H9 (cell line): ENCODE data around the gene SIT1. TPM values are rescaled to one million over a fixed set of nuclear protein-coding genes. Genes with fewer than 3 reads are reported as not detected.

ENCODE experiments used
- DNase-seq: peaks from one replicate; pipeline ENCODE4 v3.0.0-alpha.2; 2017
- H2AFZ ChIP-seq: one replicate; pipeline ENCODE4 v1.6.1; 2013; ENCODE audit warnings: mild to moderate bottlenecking, low read length, control low read depth, moderate library complexity
- H2AK5ac ChIP-seq: 2 replicates; pipeline ENCODE4 v1.6.1; 2013; ENCODE audit warnings: low read length, control low read depth, mixed read lengths; ENCODE audit not compliant: insufficient read length
- H2BK120ac ChIP-seq: one replicate; pipeline ENCODE4 v1.6.1; 2013; ENCODE audit warnings: low read depth, mild to moderate bottlenecking, low read length, control low read depth, inconsistent platforms; ENCODE audit not compliant: poor library complexity, severe bottlenecking
- H2BK12ac ChIP-seq: 2 replicates; pipeline ENCODE4 v1.6.1; 2013; ENCODE audit warnings: low read length, control low read depth, mixed read lengths, low read depth; ENCODE audit not compliant: insufficient read length
- H2BK15ac ChIP-seq: 2 replicates; pipeline ENCODE4 v1.6.1; 2013; ENCODE audit warnings: low read depth, low read length, control low read depth
- H2BK20ac ChIP-seq: one replicate; pipeline ENCODE4 v1.6.1; 2013; ENCODE audit warnings: low read depth, mild to moderate bottlenecking, low read length, control low read depth, inconsistent platforms; ENCODE audit not compliant: poor library complexity, severe bottlenecking
- H2BK5ac ChIP-seq: 2 replicates; pipeline ENCODE4 v1.6.1; 2013; ENCODE audit warnings: low read length, control low read depth, mixed read lengths; ENCODE audit not compliant: insufficient read length
- H3K14ac ChIP-seq: 2 replicates; pipeline ENCODE4 v1.6.1; 2013; ENCODE audit warnings: low read length, control low read depth; ENCODE audit not compliant: insufficient read depth
- H3K18ac ChIP-seq: 2 replicates; pipeline ENCODE4 v1.6.1; 2013; ENCODE audit warnings: low read depth, mild to moderate bottlenecking, mixed read lengths, low read length, control low read depth; ENCODE audit not compliant: insufficient read length
- H3K23ac ChIP-seq: 2 replicates; pipeline ENCODE4 v1.6.1; 2013; ENCODE audit warnings: low read length, control low read depth, mixed read lengths, low read depth; ENCODE audit not compliant: insufficient read length
- H3K23me2 ChIP-seq: 2 replicates; pipeline ENCODE4 v1.6.1; 2013; ENCODE audit warnings: low read depth, mild to moderate bottlenecking, mixed read lengths, low read length, control low read depth; ENCODE audit not compliant: insufficient read length, poor library complexity, severe bottlenecking
- H3K27ac ChIP-seq: 2 replicates; pipeline ENCODE4 v1.5.1; 2013; ENCODE audit warnings: low read length, control low read depth, mixed read lengths, low read depth; ENCODE audit not compliant: insufficient read length
- H3K27me3 ChIP-seq: 2 replicates; pipeline ENCODE4 v1.6.1; 2013; ENCODE audit warnings: low read length, control low read depth, inconsistent platforms; ENCODE audit not compliant: insufficient read depth
- H3K4ac ChIP-seq: 2 replicates; pipeline ENCODE4 v1.6.1; 2013; ENCODE audit warnings: low read depth, mild to moderate bottlenecking, control low read depth, inconsistent platforms, low read length, moderate library complexity
- H3K4me1 ChIP-seq: 2 replicates; pipeline ENCODE4 v1.6.1; 2013; ENCODE audit warnings: low read length, control low read depth, inconsistent platforms; ENCODE audit not compliant: insufficient read depth
- H3K4me2 ChIP-seq: 2 replicates; pipeline ENCODE4 v1.6.1; 2013; ENCODE audit warnings: low read length, control low read depth, mixed read lengths; ENCODE audit not compliant: insufficient read length, insufficient read depth
- H3K56ac ChIP-seq: 2 replicates; pipeline ENCODE4 v1.6.1; 2013; ENCODE audit warnings: low read depth, mild to moderate bottlenecking, mixed read lengths, low read length, control low read depth; ENCODE audit not compliant: insufficient read length
- H3K79me1 ChIP-seq: 2 replicates; pipeline ENCODE4 v1.6.1; 2013; ENCODE audit warnings: low read depth, mild to moderate bottlenecking, moderate library complexity, low read length, control low read depth, inconsistent platforms; ENCODE audit not compliant: insufficient read depth, poor library complexity, severe bottlenecking
- H3K79me2 ChIP-seq: 2 replicates; pipeline ENCODE4 v1.6.1; 2013; ENCODE audit warnings: low read length, control low read depth, inconsistent platforms; ENCODE audit not compliant: insufficient read depth
- H3K9ac ChIP-seq: 2 replicates; pipeline ENCODE4 v1.6.1; 2013; ENCODE audit warnings: low read length, control low read depth, mixed read lengths; ENCODE audit not compliant: insufficient read length; ENCODE audit errors: extremely low read depth
- H3K9me3 ChIP-seq: one replicate; pipeline ENCODE4 v1.6.1; 2013; ENCODE audit warnings: low read depth, low read length, inconsistent platforms; ENCODE audit not compliant: control insufficient read depth
- H3T11ph ChIP-seq: one replicate; pipeline ENCODE4 v1.6.1; 2013; ENCODE audit warnings: mild to moderate bottlenecking, low read length, control low read depth, inconsistent platforms
- H4K20me1 ChIP-seq: one replicate; pipeline ENCODE4 v1.6.1; 2013; ENCODE audit not compliant: control insufficient read depth, insufficient read length, insufficient read depth
- H4K5ac ChIP-seq: 2 replicates; pipeline ENCODE4 v1.6.1; 2013; ENCODE audit warnings: low read depth, mild to moderate bottlenecking, mixed read lengths, low read length, control low read depth; ENCODE audit not compliant: insufficient read length
- H4K8ac ChIP-seq: replicated peaks from 2 replicates; pipeline ENCODE4 v1.6.1; 2013; ENCODE audit warnings: low read length, control low read depth, mixed read lengths, low read depth; ENCODE audit not compliant: insufficient read length
- H4K91ac ChIP-seq: 2 replicates; pipeline ENCODE4 v1.6.1; 2013; ENCODE audit warnings: low read depth, mild to moderate bottlenecking, moderate library complexity, mixed read lengths, low read length, control low read depth; ENCODE audit not compliant: insufficient read length
- H3K27ac Mint-ChIP-seq, 3 experiments: 2 replicates in 2 of 3; 3 replicates in 1 of 3; pipeline ENCODE4 v1.8.0; 2020 to 2021; ENCODE audit warnings: mixed read lengths in 3 of 3, mild to moderate bottlenecking in 1 of 3, moderate library complexity in 1 of 3
- H3K27me3 Mint-ChIP-seq: 2 replicates; pipeline ENCODE4 v1.8.0; 2021; ENCODE audit warnings: low read depth, mild to moderate bottlenecking, moderate library complexity, mixed read lengths
- H3K36me3 Mint-ChIP-seq, 3 experiments: 2 replicates in 2 of 3; 3 replicates in 1 of 3; pipeline ENCODE4 v1.8.0; 2020 to 2021; ENCODE audit warnings: low read depth in 3 of 3, mixed read lengths in 3 of 3; ENCODE audit not compliant: insufficient read depth in 1 of 3
- H3K4me1 Mint-ChIP-seq, 2 experiments: 2 replicates each; pipeline ENCODE4 v1.8.0; 2020; ENCODE audit warnings: mixed read lengths in 2 of 2
- H3K4me3 Mint-ChIP-seq, 2 experiments: 2 replicates in 1 of 2; 3 replicates in 1 of 2; pipeline ENCODE4 v1.8.0; 2020 to 2021; ENCODE audit warnings: mild to moderate bottlenecking in 2 of 2, mixed read lengths in 2 of 2, moderate library complexity in 1 of 2
- H3K9me3 Mint-ChIP-seq, 2 experiments: 2 replicates in 1 of 2; 3 replicates in 1 of 2; pipeline ENCODE4 v1.8.0; 2020; ENCODE audit warnings: mild to moderate bottlenecking in 2 of 2, mixed read lengths in 2 of 2, moderate library complexity in 1 of 2
- CTCF ChIP-seq: fragments of 200-600 bp; sonication (generic); conservative IDR thresholded peaks from 3 replicates; pipeline ENCODE4 v1.8.0; 2021; ENCODE audit warnings: antibody characterized with exemption, mild to moderate bottlenecking
- WGBS: extraction: QIAGEN DNeasy Blood & Tissue Kit; methylation state at CpG from one replicate; pipeline ENCODE4 v1.1.7; 2013; ENCODE audit warnings: missing lambda C conversion rate, low lambda C conversion rate, mixed read lengths; ENCODE audit not compliant: insufficient read length; ENCODE audit errors: extremely low coverage; 5-methylcytosine and 5-hydroxymethylcytosine counted together
- total RNA-seq: library from RNA; stranded (reverse); gene quantifications from 2 replicates; pipeline ENCODE4 v1.2.1, GENCODE V29; 2021

SIT1 gene
- total RNA-seq, 1 experiment from 2014 or later, result 1.6 TPM

- Histone ChIP-seq H3K9me3 (no peaks in the 10 kb centered on the region), H4K91ac (no peak overlapping the region), H3T11ph (no peak overlapping the region), H3K18ac (no peak overlapping the region), H2AFZ (no peak overlapping the region), H3K14ac (no peak overlapping the region), H2BK120ac (no peak overlapping the region), H2BK15ac (no peak overlapping the region), H2BK12ac (no peak overlapping the region), H3K4me2 (no peak overlapping the region), H3K27me3 (no peaks in the 10 kb centered on the region), H4K5ac (no peak overlapping the region), H2BK5ac (no peak overlapping the region), H3K4me1 (no peaks in the 10 kb centered on the region; the same call in 1 of the 2 replicates), H4K8ac (no peak overlapping the region), H3K79me1 (no peaks in the 10 kb centered on the region), H3K9ac (no peak overlapping the region), H3K27ac (no peak overlapping the region), H3K79me2 (no peaks in the 10 kb centered on the region), H2BK20ac (no peak overlapping the region), H3K23ac (no peak overlapping the region), H3K23me2 (peaks cover 15% of the 10 kb centered on the region), H3K4ac (no peak overlapping the region), H2AK5ac (no peak overlapping the region), H4K20me1 (no peaks in the 10 kb centered on the region), H3K56ac (no peak overlapping the region)
- H3K9me3 Mint-ChIP-seq, result no peaks in the 10 kb centered on the region; a peak in 1 of 5 replicates
- H3K36me3 Mint-ChIP-seq, result peaks cover 9 to 25% (median 21%) of the 10 kb centered on the region in 3 experiments; a peak in 6 of 7 replicates
- H3K27ac Mint-ChIP-seq, result no peak overlapping the region; a peak in 1 of 7 replicates
- no peak for TF ChIP-seq CTCF
- peak overlapping the region in 1 of 2 experiments; percentile 35; a peak in 4 of 5 replicates for H3K4me3 Mint-ChIP-seq
- H3K27me3 Mint-ChIP-seq, result peaks cover 3% of the 10 kb centered on the region; the same call in 1 of the 2 replicates
- H3K4me1 Mint-ChIP-seq, result peaks cover 14 to 23% of the 10 kb centered on the region in 2 experiments
- no CpG with 5 or more reads among the region's 7 CpGs for WGBS
- no peak for DNase-seq
These were observed 44.0 kb downstream of the SIT1 start for GRCh38 chr9:35606726-35607125.
